ENCODE measurements around the gene AHR. TPM values are rescaled to one million over a fixed set of nuclear protein-coding genes. Genes with fewer than 3 reads are reported as not detected.
A peak's percentile ranks its signal among the peaks of the same experiment; 100 is the strongest.

Gene AHR
- total RNA-seq, 3 donors from 2014 or later = 103 to 349 (median 146) TPM

- Histone ChIP-seq H3K27ac (peak overlapping the region; percentile 70 to 79), H3K36me3 (no peaks in the 10 kb centered on the region), H3K4me1 (peaks cover 0 to 11% of the 10 kb centered on the region in 2 donors), H3K9me3 (no peaks in the 10 kb centered on the region), H3K4me3 (no peak overlapping the region), H3K27me3 (no peaks in the 10 kb centered on the region)
- TF ChIP-seq POLR2AphosphoS5 (IDR thresholded peaks at IDR 0.05) (no peak), CTCF (IDR thresholded peaks at IDR 0.05) (no peak), POLR2A (IDR thresholded peaks at IDR 0.05) (no peak)
- intact Hi-C loops (cut with DNase I; ENCODE audit: low total_unique reads) = no loop called here
- no peak for DNase-seq (ENCODE audit: low spot score in 2 of 2)
These were observed 72.6 kb downstream of the AHR start for GRCh38 chr7:17370901-17371585.

- Histone ChIP-seq H3K4me1 (peaks cover 0 to 11% of the 10 kb centered on the region in 2 donors), H3K27me3 (no peaks in the 10 kb centered on the region), H3K36me3 (no peaks in the 10 kb centered on the region), H3K9me3 (no peaks in the 10 kb centered on the region), H3K4me3 (no peak overlapping the region), H3K27ac (peak overlapping the region; percentile 70 to 79)
- no peak for DNase-seq (ENCODE audit: low spot score in 2 of 2)
- intact Hi-C loops (cut with DNase I; ENCODE audit: low total_unique reads) = no loop called here
- TF ChIP-seq POLR2AphosphoS5 (IDR thresholded peaks at IDR 0.05) (no peak), POLR2A (IDR thresholded peaks at IDR 0.05) (no peak), CTCF (IDR thresholded peaks at IDR 0.05) (no peak)
These were observed 73.4 kb downstream of the AHR start for GRCh38 chr7:17371671-17372524.

- intact Hi-C loops (cut with DNase I; ENCODE audit: low total_unique reads) = no loop called here
- DNase-seq (ENCODE audit: low spot score in 2 of 2) = no peak
- Histone ChIP-seq H3K36me3 (no peaks in the 10 kb centered on the region), H3K27me3 (no peaks in the 10 kb centered on the region), H3K9me3 (no peaks in the 10 kb centered on the region), H3K4me3 (no peak overlapping the region), H3K4me1 (peaks cover 0 to 10% of the 10 kb centered on the region in 2 donors), H3K27ac (no peak overlapping the region)
- TF ChIP-seq POLR2A (IDR thresholded peaks at IDR 0.05) (no peak), POLR2AphosphoS5 (IDR thresholded peaks at IDR 0.05) (no peak)
These were observed 75.7 kb downstream of the AHR start for GRCh38 chr7:17374157-17374556.

GRCh38 chr7:17374654-17375053 lies 76.2 kb downstream of the AHR start:
- H3K36me3 ChIP-seq = no peaks in the 10 kb centered on the region
- no peak for DNase-seq (ENCODE audit: low spot score in 2 of 2)
- H3K27ac ChIP-seq = no peak overlapping the region

DNA sequence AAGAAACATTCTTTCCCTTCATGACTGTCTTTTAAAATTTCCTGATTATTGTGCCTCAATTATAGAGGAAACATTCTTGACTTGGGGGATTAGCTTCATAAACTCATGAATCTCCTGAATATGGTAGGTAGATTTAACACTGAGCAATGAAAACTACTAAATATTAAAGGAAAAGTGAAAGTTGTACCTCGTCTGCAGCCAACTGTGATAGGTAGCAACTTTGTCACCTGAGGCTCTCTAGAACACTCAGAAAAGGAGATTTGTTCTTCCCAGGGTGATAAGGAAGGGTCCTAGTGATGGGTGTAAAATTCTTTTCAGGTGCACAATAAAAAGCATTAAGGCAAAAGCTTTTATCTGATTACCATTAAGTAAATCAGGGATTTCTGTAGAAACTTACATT lies 78.1 kb downstream of the AHR start:
- DNase-seq (ENCODE audit: low spot score in 2 of 2) = no peak
- Histone ChIP-seq H3K4me3 (no peak overlapping the region), H3K9me3 (no peaks in the 10 kb centered on the region), H3K36me3 (no peaks in the 10 kb centered on the region), H3K4me1 (no peaks in the 10 kb centered on the region), H3K27ac (no peak overlapping the region), H3K27me3 (no peaks in the 10 kb centered on the region)
- TF ChIP-seq POLR2A (IDR thresholded peaks at IDR 0.05) (no peak), POLR2AphosphoS5 (IDR thresholded peaks at IDR 0.05) (no peak)
- intact Hi-C loops (cut with DNase I; ENCODE audit: low total_unique reads) = no loop called here

More at GRCh38 chr7:17374654-17375053, 76.2 kb downstream of the AHR start:
- intact Hi-C loops (cut with DNase I; ENCODE audit: low total_unique reads) = no loop called here
- no peaks in the 10 kb centered on the region for H3K9me3 ChIP-seq
- H3K4me1 ChIP-seq = peaks cover 0 to 5% of the 10 kb centered on the region in 2 donors
- no peak overlapping the region for H3K4me3 ChIP-seq
- no peaks in the 10 kb centered on the region for H3K27me3 ChIP-seq
- TF ChIP-seq CTCF (IDR thresholded peaks at IDR 0.05) = no peak
- no peak for TF ChIP-seq POLR2AphosphoS5 (IDR thresholded peaks at IDR 0.05)
